SK-N-SH (cell line): ENCODE measurements around the gene PEPD. TPM values are rescaled to one million over a fixed set of nuclear protein-coding genes. Genes with fewer than 3 reads are reported as not detected.
A peak's percentile ranks its signal among the peaks of the same experiment; 100 is the strongest.

Experiments
- CTCF ChIA-PET: fragments of 300-600, 350-600 bp; formaldehyde crosslinking; extraction: SDS; loops from one replicate; lab custom pipeline; 2021; lab: Yijun Ruan, JAX
- POLR2A ChIA-PET: fragments of 350-600 bp; sonication (Branson Sonifier 250); formaldehyde crosslinking; extraction: SDS; loops from one replicate; lab custom pipeline; 2020; ENCODE audit warnings: antibody characterized with exemption, inconsistent platforms; lab: Yijun Ruan, JAX
- DNase-seq: peaks from one replicate; pipeline ENCODE4 v3.0.0; 2012
- H2AFZ ChIP-seq: fragments of 200-600 bp; sonication (generic); 2 replicates; pipeline ENCODE4 v1.8.1; 2016; ENCODE audit warnings: antibody characterized with exemption, mild to moderate bottlenecking, low read depth
- H3F3A ChIP-seq: fragments of 200-600 bp; sonication (generic); replicated peaks from 2 replicates; pipeline ENCODE3; 2016; ENCODE audit warnings: antibody characterized with exemption, mild to moderate bottlenecking; ENCODE audit not compliant: insufficient read depth
- H3K27ac ChIP-seq, 2 experiments: fragments of 200-500 bp in 1 of 2; fragments of 200-600 bp in 1 of 2; sonication (Bioruptor generic) in 1 of 2; sonication (generic), shearing (Covaris generic) in 1 of 2; 2 replicates each; pipeline versions ENCODE4 v1.5.1 to v1.6.1; 2014 to 2016; ENCODE audit warnings: low read depth in 2 of 2, inconsistent platforms in 1 of 2, low read length in 1 of 2, mild to moderate bottlenecking in 1 of 2, mixed read lengths in 1 of 2
- H3K27me3 ChIP-seq: fragments of 200-600 bp; sonication (generic), shearing (Covaris generic); 2 replicates; pipeline ENCODE4 v1.6.1; 2016; ENCODE audit warnings: mixed run types; ENCODE audit not compliant: insufficient read depth
- H3K36me3 ChIP-seq, 2 experiments: fragments of 200-500 bp in 1 of 2; fragments of 200-600 bp in 1 of 2; sonication (Bioruptor generic) in 1 of 2; sonication (generic) in 1 of 2; replicated peaks in 1 of 2; 2 replicates each; pipeline versions ENCODE3 to v1.5.1; 2014 to 2016; ENCODE audit warnings: low read length in 1 of 2, mild to moderate bottlenecking in 1 of 2; ENCODE audit not compliant: insufficient read depth in 2 of 2, control insufficient read depth in 1 of 2
- H3K4me1 ChIP-seq, 2 experiments: fragments of 200-500 bp in 1 of 2; fragments of 200-600 bp in 1 of 2; sonication (Bioruptor generic) in 1 of 2; sonication (generic), shearing (Covaris generic) in 1 of 2; 2 replicates each; pipeline versions ENCODE4 v1.5.1 to v1.6.1; 2014 to 2016; ENCODE audit warnings: low read depth in 1 of 2, low read length in 1 of 2, mixed run types in 1 of 2; ENCODE audit not compliant: insufficient read depth in 2 of 2, control insufficient read depth in 1 of 2
- H3K4me2 ChIP-seq: fragments of 200-600 bp; sonication (generic), shearing (Covaris generic); 2 replicates; pipeline ENCODE4 v1.6.1; 2017; ENCODE audit warnings: mixed run types
- H3K4me3 ChIP-seq, 2 experiments: fragments of 200-500 bp in 1 of 2; fragments of 200-600 bp in 1 of 2; sonication (Bioruptor generic) in 1 of 2; sonication (generic), shearing (Covaris generic) in 1 of 2; 2 replicates each; pipeline versions ENCODE4 v1.5.1 to v1.8.1; 2014 to 2016; ENCODE audit warnings: low read depth in 2 of 2, inconsistent platforms in 1 of 2, low read length in 1 of 2, mild to moderate bottlenecking in 1 of 2, mixed read lengths in 1 of 2, moderate library complexity in 1 of 2
- H3K79me2 ChIP-seq: fragments of 200-600 bp; sonication (generic); 2 replicates; pipeline ENCODE4 v1.8.1; 2017; ENCODE audit warnings: mild to moderate bottlenecking; ENCODE audit not compliant: insufficient read depth
- H3K9ac ChIP-seq: fragments of 200-600 bp; sonication (generic); 2 replicates; pipeline ENCODE4 v1.6.1; 2017; ENCODE audit warnings: mixed run types
- H3K9me2 ChIP-seq: fragments of 200-600 bp; sonication (generic); 2 replicates; pipeline ENCODE4 v1.6.1; 2017; ENCODE audit warnings: mixed run types
- H3K9me3 ChIP-seq: fragments of 200-600 bp; sonication (generic); 2 replicates; pipeline ENCODE4 v1.6.1; 2017; ENCODE audit warnings: mixed run types, mild to moderate bottlenecking, moderate library complexity
- H4K20me1 ChIP-seq: fragments of 200-600 bp; sonication (generic); 2 replicates; pipeline ENCODE4 v1.6.1; 2017; ENCODE audit warnings: mild to moderate bottlenecking, mixed run types; ENCODE audit not compliant: insufficient read depth
- CHD2 ChIP-seq: fragments of 150-350 bp; IDR thresholded peaks from 2 replicates; pipeline ENCODE4 v1.6.1; 2018; ENCODE audit warnings: low read length; ENCODE audit not compliant: partially characterized antibody
- EZH2phosphoT487 ChIP-seq: fragments of 200-600 bp; sonication (generic); IDR thresholded peaks from 2 replicates; pipeline ENCODE4 v1.6.1; 2017; ENCODE audit warnings: low read depth, mixed run types, mild to moderate bottlenecking, antibody characterized with exemption, moderate library complexity, borderline replicate concordance
- GABPA ChIP-seq: IDR thresholded peaks from 2 replicates; pipeline ENCODE4 v1.4.0; 2012; ENCODE audit warnings: low read depth, mild to moderate bottlenecking
- JUND ChIP-seq: IDR thresholded peaks from 2 replicates; pipeline ENCODE4 v1.4.0; 2012
- MAX ChIP-seq: IDR thresholded peaks from 2 replicates; pipeline ENCODE4 v1.4.0; 2012; ENCODE audit warnings: low read depth
- NFIC ChIP-seq: IDR thresholded peaks from 2 replicates; pipeline ENCODE4 v1.4.0; 2012; ENCODE audit warnings: borderline replicate concordance
- RCOR1 ChIP-seq: fragments of 150-350 bp; IDR thresholded peaks from 2 replicates; pipeline ENCODE4 v1.6.1; 2017; ENCODE audit warnings: antibody characterized with exemption, low read length
- REST ChIP-seq: IDR thresholded peaks from 2 replicates; pipeline ENCODE4 v1.6.1; 2012; ENCODE audit warnings: mild to moderate bottlenecking, low read depth, low read length, moderate library complexity
- USF2 ChIP-seq: fragments of 150-350 bp; IDR thresholded peaks from 2 replicates; pipeline ENCODE4 v1.6.1; 2017; ENCODE audit warnings: antibody characterized with exemption, low read length, low read depth, borderline replicate concordance
- WGBS: methylation state at CpG from one replicate; pipeline ENCODE4 v1.1.6; 2017; ENCODE audit warnings: low lambda C conversion rate; 5-methylcytosine and 5-hydroxymethylcytosine counted together
- polyA plus RNA-seq, 3 experiments: library from polyadenylated mRNA; depleted of rRNA; stranded (reverse); fragments of >200 nt; gene quantifications; 2 replicates each; pipeline ENCODE4 v1.2.3, GENCODE V29; 2012

The PEPD gene
- polyA plus RNA-seq, 1 of the 3 experiments (the other 2 are of a cell fraction): 88.9 TPM

GRCh38 chr19:33395561-33396550, 125.7 kb downstream of the PEPD start:
- peaks cover 8% of the 10 kb centered on the region; the same call in 1 of the 2 replicates for H4K20me1 ChIP-seq
- H3K9me3 ChIP-seq: no peaks in the 10 kb centered on the region
- H2AFZ ChIP-seq: no peak overlapping the region
- H3K27ac ChIP-seq: no peak overlapping the region
- H3K79me2 ChIP-seq: no peaks in the 10 kb centered on the region
- H3F3A ChIP-seq: no peaks in the 10 kb centered on the region
- POLR2A ChIA-PET: interaction anchor here (0.5 kb wide), 1 partner anchor 991 kb away, joined by 3 read pairs; no protein-coding TSS in a partner anchor
- H3K4me3 ChIP-seq: no peak overlapping the region
- H3K9ac ChIP-seq: no peak overlapping the region
- no peak overlapping the region for H3K4me2 ChIP-seq
- no peaks in the 10 kb centered on the region for H3K9me2 ChIP-seq
- peaks cover 0 to 17% of the 10 kb centered on the region in 2 experiments; a peak in 1 of 4 replicates for H3K4me1 ChIP-seq
- peak; percentile 22 for DNase-seq
- H3K36me3 ChIP-seq: peaks cover 0 to 1% of the 10 kb centered on the region in 2 experiments
- CTCF ChIA-PET: interaction anchor here (0.7 to 22.5 kb wide), 5 partner anchors 7 to 155 kb away, joined by 3 to 511 read pairs (median 10); partner anchors contain the start of gene CEBPA
- no peak for TF ChIP-seq RCOR1
- no peak for TF ChIP-seq GABPA
- no peak for TF ChIP-seq CHD2
- TF ChIP-seq JUND: no peak
- no peak for TF ChIP-seq MAX
- TF ChIP-seq REST: no peak
- no peak for TF ChIP-seq EZH2phosphoT487
- no peak for TF ChIP-seq USF2
- no peak for TF ChIP-seq NFIC
- TF ChIP-seq, all 33 proteins: peak for 0
- no peaks in the 10 kb centered on the region for H3K27me3 ChIP-seq
- 79% methylated on average over 12 of the region's 31 CpGs for WGBS
